Muscle layer of duodenum (tissue), 2 donors: ENCODE data around the gene PHLPP1.

Experiments used
- H3K27ac ChIP-seq: one replicate; pipeline ENCODE4 v1.7.0; 2013; ENCODE audit warnings: mild to moderate bottlenecking, low read length
- H3K27me3 ChIP-seq: one replicate; pipeline ENCODE4 v1.7.0; 2013; ENCODE audit warnings: low read depth, mild to moderate bottlenecking, control low read depth, low read length
- H3K36me3 ChIP-seq, 2 donors: one replicate each; pipeline ENCODE4 v1.7.0; 2013; ENCODE audit warnings: low read length in 2 of 2, control low read depth in 1 of 2, mild to moderate bottlenecking in 1 of 2; ENCODE audit not compliant: insufficient read depth in 2 of 2, control insufficient read depth in 1 of 2
- H3K4me1 ChIP-seq, 2 donors: one replicate each; pipeline ENCODE4 v1.7.0; 2013; ENCODE audit warnings: low read length in 2 of 2, mild to moderate bottlenecking in 2 of 2, control low read depth in 1 of 2, moderate library complexity in 1 of 2; ENCODE audit not compliant: insufficient read depth in 2 of 2, control insufficient read depth in 1 of 2
- H3K4me3 ChIP-seq, 2 donors: one replicate each; pipeline ENCODE4 v1.7.0; 2013; ENCODE audit warnings: low read length in 2 of 2, low read depth in 1 of 2, mild to moderate bottlenecking in 1 of 2
- H3K9me3 ChIP-seq, 2 donors: one replicate each; pipeline ENCODE4 v1.7.0; 2013; ENCODE audit warnings: low read length in 2 of 2, control low read depth in 1 of 2, mild to moderate bottlenecking in 1 of 2; ENCODE audit not compliant: control insufficient read depth in 1 of 2
- donor health status: healthy.

The PHLPP1 gene

DNA sequence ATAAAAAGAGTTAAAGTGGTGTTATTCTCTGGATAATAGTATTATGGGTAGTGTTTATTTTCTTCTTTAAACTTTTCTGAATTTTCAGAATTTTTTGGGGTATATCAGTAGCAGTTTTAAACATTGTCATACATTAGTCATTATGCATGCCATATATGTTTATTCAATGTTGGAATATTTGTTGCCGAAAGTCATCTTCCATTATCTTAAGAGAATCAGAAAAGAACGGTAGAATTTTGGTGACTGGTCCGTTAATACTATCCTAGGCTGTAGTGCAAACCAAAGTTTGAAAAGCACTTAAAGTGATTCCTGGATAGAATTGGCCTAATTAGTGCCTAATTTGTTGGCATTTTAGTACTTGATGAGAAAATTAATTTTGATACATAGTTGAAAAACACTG, 244.1 kb downstream of the PHLPP1 start:
- Histone ChIP-seq H3K4me1 (no peaks in the 10 kb centered on the region), H3K4me3 (no peak overlapping the region), H3K9me3 (no peaks in the 10 kb centered on the region), H3K27ac (no peak overlapping the region), H3K27me3 (no peaks in the 10 kb centered on the region), H3K36me3 (peaks cover 0 to 16% of the 10 kb centered on the region in 2 donors)

DNA sequence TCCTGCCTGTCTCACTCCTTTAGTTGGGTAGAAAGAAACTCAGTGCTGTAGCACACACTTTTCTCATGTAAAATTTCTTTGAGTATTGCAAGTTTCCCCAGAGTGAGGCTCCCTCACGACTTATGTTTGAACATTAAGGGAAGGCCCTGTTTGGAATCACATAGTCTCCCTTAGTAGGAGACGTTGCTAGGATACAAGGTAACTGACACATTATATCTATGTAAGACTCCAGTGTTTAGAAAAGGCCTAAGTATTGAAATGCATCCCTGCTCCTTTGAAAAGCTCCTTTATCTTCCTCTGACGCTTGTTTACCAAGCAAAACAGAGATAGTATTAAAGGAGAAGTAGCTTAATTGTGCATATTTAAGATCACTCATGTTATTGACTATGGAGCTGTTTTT, 248.2 kb downstream of the PHLPP1 start:
- H3K27ac ChIP-seq, result no peak overlapping the region

DNA sequence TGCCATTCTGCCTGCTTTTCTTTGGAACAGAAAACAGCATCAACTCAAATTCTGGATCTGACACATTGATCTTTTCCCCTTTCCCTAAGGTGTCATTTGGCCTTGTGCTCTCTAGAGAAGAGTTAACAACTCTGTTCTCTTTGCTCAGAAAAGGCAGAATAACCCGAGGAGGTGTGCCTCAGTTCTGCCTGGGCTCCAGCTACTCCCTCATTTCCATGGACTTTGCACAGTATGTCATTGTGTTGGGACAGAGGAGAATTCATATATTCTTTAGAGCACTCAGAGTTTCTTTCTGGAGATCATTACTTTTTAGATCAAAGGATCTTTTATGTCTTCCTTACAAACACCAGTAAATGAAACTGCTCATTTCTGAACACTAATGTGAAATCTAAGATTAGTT, 249.1 kb downstream of the PHLPP1 start:
- H3K4me3 ChIP-seq, result no peak overlapping the region
- H3K36me3 ChIP-seq, result peaks cover under 1 to 9% of the 10 kb centered on the region in 2 donors
- no peaks in the 10 kb centered on the region for H3K4me1 ChIP-seq
- no peak overlapping the region for H3K27ac ChIP-seq
- no peaks in the 10 kb centered on the region for H3K9me3 ChIP-seq
- no peaks in the 10 kb centered on the region for H3K27me3 ChIP-seq

More for the DNA sequence above, 248.2 kb downstream of the PHLPP1 start:
- Histone ChIP-seq H3K4me1 (no peaks in the 10 kb centered on the region), H3K27me3 (no peaks in the 10 kb centered on the region), H3K4me3 (no peak overlapping the region), H3K36me3 (peaks cover 0 to 9% of the 10 kb centered on the region in 2 donors), H3K9me3 (no peaks in the 10 kb centered on the region)

DNA sequence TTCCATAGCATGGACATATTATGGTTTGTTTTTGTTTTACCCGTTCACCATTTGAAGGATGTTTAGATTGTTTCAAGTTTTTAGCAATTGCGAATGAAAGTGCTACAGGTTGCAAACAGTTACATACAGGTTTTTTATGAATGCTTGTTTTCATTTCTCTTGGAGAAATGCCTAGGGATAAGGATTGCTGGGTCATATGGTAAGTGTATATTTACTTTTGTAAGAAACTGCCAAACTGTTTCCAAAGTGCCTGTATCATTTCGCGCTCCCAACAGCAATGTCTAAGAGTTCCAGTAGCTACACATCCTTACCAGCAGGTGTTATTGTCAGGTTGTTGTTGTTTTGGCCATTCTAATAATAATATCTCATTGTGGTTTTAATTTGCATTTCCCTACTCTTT, 251.7 kb downstream of the PHLPP1 start:
- Histone ChIP-seq H3K36me3 (peaks cover 3 to 9% of the 10 kb centered on the region in 2 donors), H3K27ac (no peak overlapping the region), H3K4me3 (no peak overlapping the region), H3K4me1 (no peaks in the 10 kb centered on the region), H3K27me3 (no peaks in the 10 kb centered on the region), H3K9me3 (no peaks in the 10 kb centered on the region)

DNA sequence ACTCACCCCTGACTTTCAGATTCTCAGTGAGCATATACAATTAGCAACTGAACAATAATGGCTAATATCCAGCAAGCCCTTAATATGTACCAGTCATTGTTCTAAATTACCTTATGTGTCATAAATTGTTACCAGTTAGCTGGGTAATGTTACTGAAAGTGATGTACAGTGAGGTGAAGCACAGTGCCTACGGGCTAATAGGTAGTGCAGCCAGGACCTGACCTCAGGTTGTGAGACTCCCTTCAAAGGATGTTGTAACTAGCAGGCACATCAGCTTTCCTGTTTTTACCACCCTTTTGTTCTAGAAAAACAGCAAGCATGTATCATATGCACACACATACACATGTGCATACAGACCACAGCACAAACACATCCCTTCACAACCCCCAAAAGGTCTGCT, 258.3 kb downstream of the PHLPP1 start:
- Histone ChIP-seq H3K9me3 (no peaks in the 10 kb centered on the region), H3K4me3 (no peak overlapping the region), H3K4me1 (no peaks in the 10 kb centered on the region), H3K27ac (no peak overlapping the region), H3K27me3 (no peaks in the 10 kb centered on the region), H3K36me3 (peaks cover 16 to 22% of the 10 kb centered on the region in 2 donors)

DNA sequence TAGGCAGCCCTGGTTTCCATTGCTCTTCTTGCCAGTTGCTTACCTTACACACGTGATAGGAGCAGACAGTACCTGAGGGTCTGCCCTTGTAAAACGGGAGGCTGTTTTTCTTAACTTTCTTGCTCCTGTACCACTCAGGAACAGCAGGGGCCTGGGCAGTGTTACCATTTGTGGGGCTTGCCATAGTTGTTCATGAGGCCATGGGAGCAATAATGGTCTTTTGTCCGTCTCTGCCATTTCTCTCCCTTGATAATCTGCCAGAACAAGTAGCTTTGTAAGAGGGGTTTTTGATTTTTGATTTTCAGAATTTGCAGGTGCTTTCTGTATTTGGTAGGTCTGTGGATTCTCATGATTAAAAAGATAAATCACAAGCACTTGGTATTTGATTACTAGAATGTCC, 259.0 kb downstream of the PHLPP1 start:
- Histone ChIP-seq H3K4me3 (no peak overlapping the region), H3K9me3 (no peaks in the 10 kb centered on the region), H3K36me3 (peaks cover 15 to 29% of the 10 kb centered on the region in 2 donors), H3K27me3 (no peaks in the 10 kb centered on the region), H3K27ac (no peak overlapping the region), H3K4me1 (no peaks in the 10 kb centered on the region)

DNA sequence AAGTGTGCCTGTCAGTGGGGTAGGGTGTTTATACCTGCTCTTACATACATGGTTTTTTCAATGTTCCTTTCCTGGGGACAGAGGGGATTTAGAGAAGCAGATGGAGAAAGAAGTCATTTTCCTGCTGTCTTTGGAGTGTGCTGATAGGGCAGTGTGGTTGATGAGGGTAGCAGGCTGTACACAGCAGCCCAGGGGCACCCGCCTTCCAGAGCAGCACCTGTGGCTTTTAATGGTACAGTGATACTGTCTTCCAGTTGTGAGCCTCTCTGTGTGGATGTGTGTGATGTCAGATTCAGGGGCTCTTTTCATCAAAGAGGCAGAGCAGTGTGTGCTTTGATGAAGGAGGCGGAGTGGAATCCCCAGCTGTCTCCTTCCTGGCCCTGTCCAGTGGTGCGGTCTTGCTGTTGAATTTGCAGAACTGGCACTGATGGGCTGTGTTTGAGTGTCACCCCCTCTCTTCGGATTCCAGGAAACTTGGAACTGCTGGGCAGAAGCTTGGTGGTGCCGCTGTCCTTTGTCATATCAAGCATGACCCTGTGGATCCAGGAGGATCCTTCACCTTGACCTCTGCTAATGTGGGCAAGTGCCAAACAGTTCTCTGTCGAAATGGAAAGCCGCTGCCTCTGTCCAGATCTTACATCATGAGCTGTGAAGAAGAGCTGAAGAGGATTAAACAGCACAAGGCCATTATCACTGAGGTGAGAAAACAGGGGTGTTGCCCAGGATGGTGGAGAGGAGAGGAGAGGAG, 259.8 kb downstream of the PHLPP1 start:
- Histone ChIP-seq H3K27me3 (no peaks in the 10 kb centered on the region), H3K36me3 (peaks cover 13 to 29% of the 10 kb centered on the region in 2 donors), H3K4me1 (no peaks in the 10 kb centered on the region), H3K9me3 (no peaks in the 10 kb centered on the region), H3K4me3 (no peak overlapping the region), H3K27ac (no peak overlapping the region)

DNA sequence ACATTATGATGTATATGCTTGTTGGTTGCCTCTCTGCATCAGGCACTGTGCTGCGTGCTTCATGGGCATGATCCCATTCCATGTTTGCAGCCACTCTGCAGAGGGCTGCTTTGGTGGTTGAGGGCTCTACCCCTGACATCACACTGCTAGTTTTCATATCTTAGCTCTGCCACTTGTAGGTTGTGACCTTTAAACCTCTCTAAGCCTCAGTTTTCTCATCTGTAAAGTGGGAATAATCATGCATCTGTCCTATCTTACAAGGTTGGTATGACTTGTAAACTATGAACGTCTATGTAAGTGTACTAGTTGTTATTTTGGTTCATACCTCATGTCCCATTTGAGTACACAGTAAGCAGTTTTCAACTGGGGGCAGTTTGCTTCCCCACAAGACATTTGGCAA, 260.4 kb downstream of the PHLPP1 start:
- Histone ChIP-seq H3K27me3 (no peaks in the 10 kb centered on the region), H3K27ac (no peak overlapping the region), H3K36me3 (peaks cover 13 to 29% of the 10 kb centered on the region in 2 donors), H3K4me3 (no peak overlapping the region), H3K9me3 (no peaks in the 10 kb centered on the region), H3K4me1 (no peaks in the 10 kb centered on the region)

DNA sequence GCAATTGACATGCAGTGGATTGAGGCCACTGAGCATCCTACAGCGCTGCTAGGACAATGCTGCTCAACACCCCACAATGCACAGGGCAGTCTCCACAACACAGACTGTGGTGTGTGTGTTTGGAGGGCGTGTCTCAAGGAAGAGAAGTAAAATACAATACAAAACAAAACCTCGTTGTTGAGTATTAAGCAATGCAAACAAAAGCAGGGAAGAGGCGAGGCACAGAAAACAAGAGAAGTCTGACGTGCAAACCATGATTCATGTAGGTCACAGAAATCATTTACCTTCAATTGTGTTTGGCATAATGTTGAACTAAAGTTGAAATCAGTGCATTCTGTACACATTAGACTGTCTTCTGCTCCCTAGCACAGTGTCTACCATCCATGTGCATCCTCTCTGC, 260.9 kb downstream of the PHLPP1 start:
- H3K36me3 ChIP-seq, result peaks cover 13 to 29% of the 10 kb centered on the region in 2 donors
- no peak overlapping the region for H3K27ac ChIP-seq
- no peaks in the 10 kb centered on the region for H3K27me3 ChIP-seq
- no peaks in the 10 kb centered on the region for H3K4me1 ChIP-seq
- no peak overlapping the region for H3K4me3 ChIP-seq
- H3K9me3 ChIP-seq, result no peaks in the 10 kb centered on the region

DNA sequence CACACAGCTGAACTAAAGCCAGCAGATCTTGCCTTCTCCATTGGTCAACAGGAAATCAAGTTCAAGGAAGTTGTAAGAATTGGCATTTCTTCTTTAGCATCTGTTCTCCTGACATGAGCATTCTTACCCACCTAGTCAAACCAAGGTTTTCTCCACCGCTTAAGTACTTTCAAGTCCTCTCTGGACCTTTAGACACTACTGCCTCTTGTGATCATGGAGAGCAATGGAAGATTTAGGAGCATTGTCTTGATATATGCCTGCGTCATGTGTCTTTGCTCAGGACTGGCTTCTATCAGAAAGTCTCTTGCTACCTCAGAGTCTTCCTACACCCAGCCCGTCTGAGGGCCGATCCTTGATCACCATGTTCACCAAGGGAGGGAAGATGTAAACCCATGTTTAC, 262.2 kb downstream of the PHLPP1 start:
- no peak overlapping the region for H3K27ac ChIP-seq
- H3K4me3 ChIP-seq, result no peak overlapping the region
- H3K9me3 ChIP-seq, result no peaks in the 10 kb centered on the region
- H3K36me3 ChIP-seq, result peaks cover 13 to 29% of the 10 kb centered on the region in 2 donors
- H3K27me3 ChIP-seq, result no peaks in the 10 kb centered on the region
- H3K4me1 ChIP-seq, result no peaks in the 10 kb centered on the region

DNA sequence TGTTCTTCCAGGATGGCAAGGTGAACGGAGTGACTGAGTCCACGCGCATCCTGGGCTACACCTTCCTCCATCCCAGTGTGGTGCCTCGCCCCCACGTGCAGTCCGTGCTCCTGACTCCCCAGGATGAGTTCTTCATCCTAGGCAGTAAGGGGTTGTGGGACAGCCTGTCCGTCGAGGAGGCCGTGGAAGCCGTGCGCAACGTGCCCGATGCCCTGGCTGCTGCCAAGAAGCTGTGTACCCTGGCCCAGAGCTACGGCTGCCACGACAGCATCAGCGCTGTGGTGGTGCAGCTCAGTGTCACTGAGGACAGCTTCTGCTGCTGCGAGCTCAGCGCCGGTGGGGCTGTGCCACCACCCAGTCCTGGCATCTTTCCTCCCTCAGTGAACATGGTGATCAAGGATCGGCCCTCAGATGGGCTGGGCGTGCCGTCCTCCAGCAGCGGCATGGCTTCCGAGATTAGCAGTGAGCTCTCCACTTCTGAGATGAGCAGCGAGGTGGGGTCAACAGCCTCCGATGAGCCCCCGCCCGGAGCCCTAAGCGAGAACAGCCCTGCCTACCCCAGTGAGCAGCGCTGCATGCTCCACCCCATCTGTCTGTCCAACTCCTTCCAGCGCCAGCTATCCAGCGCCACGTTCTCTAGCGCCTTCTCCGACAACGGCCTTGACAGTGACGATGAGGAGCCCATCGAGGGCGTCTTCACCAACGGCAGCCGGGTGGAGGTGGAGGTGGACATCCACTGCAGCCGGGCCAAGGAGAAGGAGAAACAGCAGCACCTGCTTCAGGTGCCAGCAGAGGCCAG, 263.1 kb downstream of the PHLPP1 start:
- Histone ChIP-seq H3K9me3 (no peaks in the 10 kb centered on the region), H3K27ac (no peak overlapping the region), H3K27me3 (no peaks in the 10 kb centered on the region), H3K4me1 (no peaks in the 10 kb centered on the region), H3K4me3 (no peak overlapping the region), H3K36me3 (peaks cover 13 to 29% of the 10 kb centered on the region in 2 donors)
